Caco-2 (cell line): ENCODE results near the gene NDUFB10. TPM values are rescaled to one million over a fixed set of nuclear protein-coding genes. Genes with fewer than 3 reads are reported as not detected.

ENCODE experiments used
- BruUV-seq: library from RNA; stranded (reverse); fragments of 400-500 nt; replicated peaks from 2 replicates; lab custom pipeline; 2021; lab: Mats Ljungman, UMichigan
- CTCF ChIA-PET: fragments of 300-600 bp; sonication (Branson Sonifier 250); formaldehyde crosslinking; loops from one replicate; lab custom pipeline; 2022; ENCODE audit warnings: antibody characterized with exemption; lab: Charles Lee
- POLR2A ChIA-PET: fragments of 300-600 bp; sonication (Branson Sonifier 250); formaldehyde crosslinking; loops from one replicate; lab custom pipeline; 2022; ENCODE audit warnings: antibody characterized with exemption; lab: Charles Lee
- DNase-seq, 2 experiments: peaks; one replicate each; pipeline versions ENCODE4 v3.0.0 to v3.0.0-alpha.2; 2020 to 2022
- H3K27me3 ChIP-seq: replicated peaks from 2 replicates; pipeline ENCODE4 v1.6.0; 2011; ENCODE audit warnings: low read length; ENCODE audit not compliant: control insufficient read depth, insufficient read depth
- H3K36me3 ChIP-seq: 2 replicates; pipeline ENCODE4 v1.5.1; 2011; ENCODE audit warnings: low read length; ENCODE audit not compliant: control insufficient read depth, insufficient read depth
- H3K4me1 ChIP-seq: fragments of 250-450 bp; sonication (Bioruptor Pico); 2 replicates; pipeline ENCODE4 v1.5.1; 2020; ENCODE audit warnings: mild to moderate bottlenecking
- H3K4me3 ChIP-seq: 2 replicates; pipeline ENCODE4 v1.5.1; 2011; ENCODE audit warnings: low read depth, mild to moderate bottlenecking, control low read depth, low read length
- H3K9me3 ChIP-seq: fragments of 250-450 bp; sonication (Bioruptor Pico); 2 replicates; pipeline ENCODE4 v1.5.1; 2020; ENCODE audit warnings: mild to moderate bottlenecking, moderate library complexity
- H3K27ac Mint-ChIP-seq: one replicate; pipeline ENCODE4 v1.8.0; 2022; ENCODE audit warnings: mixed read lengths; ENCODE audit not compliant: unreplicated experiment
- H3K27me3 Mint-ChIP-seq: one replicate; pipeline ENCODE4 v1.8.0; 2022; ENCODE audit warnings: mixed read lengths; ENCODE audit not compliant: insufficient read depth, unreplicated experiment
- H3K36me3 Mint-ChIP-seq: one replicate; pipeline ENCODE4 v1.8.0; 2022; ENCODE audit warnings: mild to moderate bottlenecking, mixed read lengths; ENCODE audit not compliant: insufficient read depth, unreplicated experiment
- H3K4me1 Mint-ChIP-seq: one replicate; pipeline ENCODE4 v1.8.0; 2022; ENCODE audit warnings: low read depth, mixed read lengths; ENCODE audit not compliant: unreplicated experiment
- H3K4me3 Mint-ChIP-seq: one replicate; pipeline ENCODE4 v1.8.0; 2022; ENCODE audit warnings: mild to moderate bottlenecking, moderate library complexity, mixed read lengths; ENCODE audit not compliant: unreplicated experiment
- H3K9me3 Mint-ChIP-seq: one replicate; pipeline ENCODE4 v1.8.0; 2022; ENCODE audit warnings: mixed read lengths; ENCODE audit not compliant: unreplicated experiment
- intact Hi-C: fragments of 100-400 bp; cut with micrococcal nuclease; formaldehyde crosslinking; loops from one replicate; pipeline ENCODE4 v1.10.0; 2022; ENCODE audit not compliant: unreplicated experiment
- total RNA-seq: library from RNA; stranded (reverse); gene quantifications from 2 replicates; pipeline ENCODE4 v1.2.3, GENCODE V29; 2022
- TF ChIP-seq, protein P1 (sequence below), 2 experiments: fragments of 200-600 bp in 1 of 2; IDR thresholded peaks; 1 replicate in 1 of 2; 2 replicates in 1 of 2; pipeline versions ENCODE4 v1.5.1 to v1.8.0; 2011 to 2022; ENCODE audit warnings: antibody characterized with exemption in 1 of 2, control low read depth in 1 of 2, inconsistent platforms in 1 of 2, low read depth in 1 of 2, low read length in 1 of 2, mild to moderate bottlenecking in 1 of 2, moderate library complexity in 1 of 2; ENCODE audit not compliant: insufficient read depth in 1 of 2, severe bottlenecking in 1 of 2, unreplicated experiment in 1 of 2

NDUFB10 gene
- total RNA-seq, 1 experiment from 2014 or later, result 128 TPM

DNA sequence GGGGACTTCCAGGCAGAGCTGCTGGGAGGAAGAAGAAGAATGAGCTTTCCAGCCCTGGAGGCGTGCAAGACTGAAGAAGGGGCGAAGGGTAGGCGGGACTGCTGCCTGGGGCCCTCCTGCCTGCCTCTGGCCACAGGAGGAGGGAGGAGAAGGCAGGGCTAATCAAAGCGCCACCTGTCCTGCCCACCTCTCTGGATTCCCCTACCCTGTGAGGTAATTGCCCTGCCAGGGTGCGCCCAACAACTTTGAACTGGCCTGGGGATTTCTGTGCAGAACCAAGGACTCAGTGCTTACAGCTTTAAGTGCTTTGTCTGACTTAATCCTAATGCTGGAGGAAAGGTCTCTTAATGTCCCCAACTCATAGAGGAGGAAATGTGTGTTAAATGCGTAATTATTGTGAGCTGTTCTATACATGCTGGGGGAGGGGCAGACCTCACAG lies 22.1 kb downstream of the NDUFB10 start, which contains the start of gene NOXO1:
Gene NOXO1 (minus strand): TSS at position 72 of the 439 bp plus-strand sequence. CDS start 290 bp downstream, outside the sequence.
- BruUV-seq, result no TSS peak
- Mint-ChIP-seq H3K27me3 (no peaks in the 10 kb centered on the region), H3K36me3 (peaks cover 40% of the 10 kb centered on the region), H3K9me3 (no peaks in the 10 kb centered on the region), H3K4me3 (peak within 1 kb of the TSS; percentile 5), H3K27ac (no peak within 1 kb of the TSS), H3K4me1 (peaks cover 7% of the 10 kb centered on the region)
- ChIA-PET CTCF (interaction anchor here (1.0 to 1.5 kb wide), 2 partner anchors 17 to 21 kb away, joined by 3 read pairs; partner anchors contain the start of gene RPS2), POLR2A (interaction anchor here (0.7 kb wide), 1 partner anchor 9 kb away, joined by 3 read pairs; no protein-coding TSS in a partner anchor)
- intact Hi-C loops, result no loop called here
- H3K4me1 ChIP-seq, result peaks cover 15% of the 10 kb centered on the region
- peaks cover 4% of the 10 kb centered on the region for H3K36me3 ChIP-seq
- no peak within 1 kb of the TSS for H3K4me3 ChIP-seq
- H3K9me3 ChIP-seq, result no peaks in the 10 kb centered on the region
- no peak for DNase-seq
- H3K27me3 ChIP-seq, result no peaks in the 10 kb centered on the region
- TF ChIP-seq, protein P1, sequence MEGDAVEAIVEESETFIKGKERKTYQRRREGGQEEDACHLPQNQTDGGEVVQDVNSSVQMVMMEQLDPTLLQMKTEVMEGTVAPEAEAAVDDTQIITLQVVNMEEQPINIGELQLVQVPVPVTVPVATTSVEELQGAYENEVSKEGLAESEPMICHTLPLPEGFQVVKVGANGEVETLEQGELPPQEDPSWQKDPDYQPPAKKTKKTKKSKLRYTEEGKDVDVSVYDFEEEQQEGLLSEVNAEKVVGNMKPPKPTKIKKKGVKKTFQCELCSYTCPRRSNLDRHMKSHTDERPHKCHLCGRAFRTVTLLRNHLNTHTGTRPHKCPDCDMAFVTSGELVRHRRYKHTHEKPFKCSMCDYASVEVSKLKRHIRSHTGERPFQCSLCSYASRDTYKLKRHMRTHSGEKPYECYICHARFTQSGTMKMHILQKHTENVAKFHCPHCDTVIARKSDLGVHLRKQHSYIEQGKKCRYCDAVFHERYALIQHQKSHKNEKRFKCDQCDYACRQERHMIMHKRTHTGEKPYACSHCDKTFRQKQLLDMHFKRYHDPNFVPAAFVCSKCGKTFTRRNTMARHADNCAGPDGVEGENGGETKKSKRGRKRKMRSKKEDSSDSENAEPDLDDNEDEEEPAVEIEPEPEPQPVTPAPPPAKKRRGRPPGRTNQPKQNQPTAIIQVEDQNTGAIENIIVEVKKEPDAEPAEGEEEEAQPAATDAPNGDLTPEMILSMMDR (IDR thresholded peaks at IDR 0.05; ENCODE audit: insufficient read depth in 1 of 2, low read depth in 1 of 2, low read length in 1 of 2, severe bottlenecking in 1 of 2, unreplicated experiment in 1 of 2), result no peak

DNA sequence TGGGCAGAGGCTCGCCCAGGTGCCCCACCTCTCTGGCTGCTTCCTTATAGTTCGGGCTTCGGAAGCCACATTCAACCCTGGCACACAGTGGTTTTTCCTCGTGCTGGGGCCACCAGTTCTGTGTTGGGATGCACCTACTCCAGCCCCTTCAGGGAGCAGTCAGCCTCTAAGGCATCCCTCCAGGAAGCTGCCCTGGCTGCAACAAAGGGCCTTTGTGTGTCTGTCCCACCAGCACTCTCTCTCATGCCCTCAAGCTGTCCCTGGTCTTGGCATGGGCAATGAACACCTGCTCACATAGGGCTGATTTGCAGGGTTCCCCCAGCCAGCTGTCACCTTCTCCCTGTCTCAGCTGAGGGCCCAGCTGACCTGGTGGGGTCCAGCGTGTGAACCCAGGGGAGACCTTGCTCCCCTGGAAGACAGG lies 22.7 kb downstream of the NDUFB10 start:
- CTCF ChIA-PET, result interaction anchor here (0.9 to 1.0 kb wide), 2 partner anchors 10 to 18 kb away, joined by 3 read pairs; partner anchors contain the start of genes RPS2 and TBL3
- intact Hi-C loops, result no loop called here
- H3K36me3 Mint-ChIP-seq, result peaks cover 38% of the 10 kb centered on the region
- POLR2A ChIA-PET, result interaction anchor here (1.2 kb wide), 1 partner anchor 17 kb away, joined by 3 read pairs; the partner anchor contains the start of gene RPS2
- H3K27me3 Mint-ChIP-seq, result no peaks in the 10 kb centered on the region
- H3K27ac Mint-ChIP-seq, result no peak overlapping the region
- no TSS peak for BruUV-seq
- H3K9me3 Mint-ChIP-seq, result no peaks in the 10 kb centered on the region
- H3K4me3 ChIP-seq, result no peak overlapping the region
- no peaks in the 10 kb centered on the region for H3K27me3 ChIP-seq
- peaks cover 15% of the 10 kb centered on the region for H3K4me1 ChIP-seq
- no peaks in the 10 kb centered on the region for H3K9me3 ChIP-seq
- TF ChIP-seq, protein P1 (IDR thresholded peaks at IDR 0.05; ENCODE audit: insufficient read depth in 1 of 2, low read depth in 1 of 2, low read length in 1 of 2, severe bottlenecking in 1 of 2, unreplicated experiment in 1 of 2), result no peak
- H3K4me1 Mint-ChIP-seq, result peaks cover 7% of the 10 kb centered on the region
- H3K36me3 ChIP-seq, result peaks cover 5% of the 10 kb centered on the region
- no peak for DNase-seq
- peak overlapping the region; percentile 5 for H3K4me3 Mint-ChIP-seq

DNA sequence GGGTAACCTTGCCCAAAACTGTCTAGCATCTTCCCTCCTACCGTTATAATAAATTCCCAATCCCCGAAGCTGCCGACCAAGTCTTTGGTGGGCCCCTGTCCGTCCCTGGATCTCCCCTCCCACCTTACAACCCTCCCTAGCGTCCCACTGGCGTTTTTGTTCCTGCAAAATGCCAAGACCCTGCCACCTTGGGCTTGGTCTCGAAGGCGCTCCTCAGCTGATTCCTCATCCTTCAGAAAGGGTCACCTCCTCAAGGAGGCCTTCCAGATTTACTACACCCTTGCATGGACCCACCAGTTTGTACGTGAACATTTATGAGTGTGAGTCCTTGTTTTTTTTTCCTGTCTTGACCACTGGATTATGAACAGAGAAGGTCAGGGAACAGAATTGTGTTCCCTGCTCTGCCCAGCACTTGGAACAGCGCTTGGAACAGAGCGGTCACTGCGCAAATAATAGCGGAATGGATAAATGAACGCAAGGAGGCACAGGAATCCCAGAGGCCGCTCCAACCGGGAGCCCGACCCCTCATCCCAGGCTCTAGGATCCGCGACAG lies 23.7 kb downstream of the NDUFB10 start:
- peaks cover 38% of the 10 kb centered on the region for H3K36me3 Mint-ChIP-seq
- Histone ChIP-seq H3K27me3 (no peaks in the 10 kb centered on the region), H3K9me3 (no peaks in the 10 kb centered on the region), H3K4me3 (peak overlapping the region; percentile 72), H3K4me1 (peaks cover 15% of the 10 kb centered on the region), H3K36me3 (peaks cover 5% of the 10 kb centered on the region; the same call in 1 of the 2 replicates)
- DNase-seq, result no peak
- ChIA-PET POLR2A (interaction anchor here (1.2 to 1.7 kb wide), 2 partner anchors 12 to 18 kb away, joined by 3 to 13 read pairs; partner anchors contain the start of genes RPS2 and TBL3), CTCF (no interaction called here)
- BruUV-seq, result no TSS peak
- TF ChIP-seq, protein P1 (IDR thresholded peaks at IDR 0.05; ENCODE audit: insufficient read depth in 1 of 2, low read depth in 1 of 2, low read length in 1 of 2, severe bottlenecking in 1 of 2, unreplicated experiment in 1 of 2), result no peak
- H3K27ac Mint-ChIP-seq, result peak overlapping the region; percentile 76
- intact Hi-C loops, result no loop called here
- peak overlapping the region; percentile 83 for H3K4me3 Mint-ChIP-seq
- peaks cover 7% of the 10 kb centered on the region for H3K4me1 Mint-ChIP-seq
- no peaks in the 10 kb centered on the region for H3K9me3 Mint-ChIP-seq
- H3K27me3 Mint-ChIP-seq, result no peaks in the 10 kb centered on the region
